GM12892 (cell line): ENCODE data around the gene GJC3.

Source experiments
- POLR2A ChIP-seq: IDR thresholded peaks from 2 replicates; pipeline ENCODE4 v1.6.1; 2011; ENCODE audit warnings: low read depth, low read length, control low read depth
- POLR2AphosphoS5 ChIP-seq: IDR thresholded peaks from 2 replicates; pipeline ENCODE4 v1.6.1; 2011; ENCODE audit warnings: low read depth, low read length, control low read depth
- TAF1 ChIP-seq: IDR thresholded peaks from 2 replicates; pipeline ENCODE4 v1.6.1; 2011; ENCODE audit warnings: low read depth, mild to moderate bottlenecking, control low read depth, low read length, borderline replicate concordance

DNA sequence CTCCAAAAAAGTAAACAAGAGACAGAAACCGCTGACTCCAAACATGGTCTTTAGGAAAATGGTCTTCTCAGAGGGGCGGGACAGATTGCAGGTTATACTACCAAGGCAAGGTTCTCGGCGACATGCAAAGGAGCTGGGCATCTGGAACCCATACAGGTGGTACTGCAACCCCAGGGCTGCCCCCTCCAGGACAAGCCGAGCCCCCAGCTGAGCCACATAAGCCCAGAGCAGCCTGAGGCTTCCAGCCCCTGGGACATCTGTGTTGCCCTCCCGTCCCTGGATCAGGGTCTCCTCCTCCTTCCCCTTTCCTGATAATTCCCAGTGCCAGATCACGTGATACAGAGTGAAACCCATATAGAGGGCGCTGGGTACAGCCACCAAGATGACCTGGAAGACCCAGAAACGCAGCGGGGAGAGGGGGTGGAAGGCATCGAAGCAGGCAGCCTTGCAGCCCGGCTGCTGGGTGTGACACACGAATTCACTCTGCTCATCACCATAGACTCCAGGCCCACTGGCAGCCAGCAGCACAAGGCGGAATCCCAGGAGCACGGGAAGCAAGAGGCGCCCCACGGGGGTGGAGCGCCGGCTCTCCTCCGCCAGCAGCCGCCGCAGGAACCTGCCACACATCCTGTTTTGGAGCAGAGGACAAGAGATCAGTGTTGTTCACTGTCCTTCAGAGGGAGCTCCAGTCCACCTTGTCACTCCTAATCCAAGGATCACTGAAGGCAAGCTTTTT is at the start of gene GJC3:
- no peak for TF ChIP-seq POLR2AphosphoS5
- no peak for TF ChIP-seq POLR2A
- no peak for TF ChIP-seq TAF1
